Mesenchymal stem cell (in vitro differentiated cells and primary cell): ENCODE measurements around the gene FGFBP3.

ENCODE experiments used
- DNase-seq: peaks from one replicate; pipeline ENCODE4 v3.0.0-alpha.2; 2013
- H2AFZ ChIP-seq: one replicate; pipeline ENCODE4 v1.6.1; 2013; ENCODE audit warnings: low read depth, mild to moderate bottlenecking, control low read depth, inconsistent platforms, low read length, moderate library complexity
- H2AK5ac ChIP-seq: 2 replicates; pipeline ENCODE4 v1.6.1; 2013; ENCODE audit warnings: low read length, moderate library complexity, mild to moderate bottlenecking, inconsistent platforms; ENCODE audit not compliant: severe bottlenecking
- H2BK120ac ChIP-seq: one replicate; pipeline ENCODE4 v1.6.1; 2013; ENCODE audit warnings: low read depth, mild to moderate bottlenecking, inconsistent platforms, low read length, moderate library complexity
- H2BK12ac ChIP-seq, 2 experiments: one replicate each; pipeline ENCODE4 v1.6.1; 2013; ENCODE audit warnings: inconsistent platforms in 2 of 2, low read length in 2 of 2, mild to moderate bottlenecking in 2 of 2, moderate library complexity in 2 of 2, control low read depth in 1 of 2
- H2BK15ac ChIP-seq: one replicate; pipeline ENCODE4 v1.6.1; 2013; ENCODE audit warnings: mild to moderate bottlenecking, low read depth, inconsistent platforms; ENCODE audit not compliant: poor library complexity, severe bottlenecking
- H2BK5ac ChIP-seq: 2 replicates; pipeline ENCODE4 v1.6.1; 2013; ENCODE audit warnings: low read depth, mild to moderate bottlenecking, low read length, control low read depth, inconsistent platforms; ENCODE audit not compliant: poor library complexity, severe bottlenecking
- H3K14ac ChIP-seq, 2 experiments: one replicate each; pipeline ENCODE4 v1.6.1; 2013; ENCODE audit warnings: inconsistent platforms in 2 of 2, low read length in 2 of 2, control low read depth in 1 of 2, mild to moderate bottlenecking in 1 of 2, moderate library complexity in 1 of 2
- H3K18ac ChIP-seq, 2 experiments: one replicate each; pipeline ENCODE4 v1.6.1; 2013; ENCODE audit warnings: inconsistent platforms in 2 of 2, low read length in 2 of 2, control low read depth in 1 of 2, low read depth in 1 of 2, mild to moderate bottlenecking in 1 of 2
- H3K23ac ChIP-seq, 2 experiments: one replicate each; pipeline ENCODE4 v1.6.1; 2013; ENCODE audit warnings: inconsistent platforms in 2 of 2, low read length in 2 of 2, mild to moderate bottlenecking in 2 of 2, moderate library complexity in 2 of 2, control low read depth in 1 of 2
- H3K27ac ChIP-seq: 2 replicates; pipeline ENCODE4 v1.5.1; 2013; ENCODE audit warnings: mild to moderate bottlenecking, moderate library complexity, low read length, control low read depth, inconsistent platforms; ENCODE audit not compliant: poor library complexity, severe bottlenecking
- H3K27me3 ChIP-seq, 2 experiments: 2 replicates each; pipeline versions ENCODE4 v1.6.1 to v1.7.0; 2013; ENCODE audit warnings: low read length in 2 of 2, mild to moderate bottlenecking in 2 of 2, moderate library complexity in 2 of 2, control low read depth in 1 of 2, inconsistent platforms in 1 of 2; ENCODE audit not compliant: control insufficient read depth in 1 of 2, insufficient read depth in 1 of 2
- H3K36me3 ChIP-seq, 2 experiments: 2 replicates each; pipeline versions ENCODE4 v1.6.1 to v1.7.0; 2013; ENCODE audit warnings: low read length in 2 of 2, control low read depth in 1 of 2, inconsistent platforms in 1 of 2, low read depth in 1 of 2, mild to moderate bottlenecking in 1 of 2; ENCODE audit not compliant: insufficient read depth in 2 of 2, control insufficient read depth in 1 of 2
- H3K4ac ChIP-seq, 2 experiments: one replicate each; pipeline ENCODE4 v1.6.1; 2013; ENCODE audit warnings: inconsistent platforms in 2 of 2, low read length in 2 of 2, mild to moderate bottlenecking in 2 of 2, moderate library complexity in 2 of 2, control low read depth in 1 of 2, low read depth in 1 of 2
- H3K4me1 ChIP-seq: 2 replicates; pipeline ENCODE4 v1.6.1; 2013; ENCODE audit warnings: low read depth, low read length, control low read depth; ENCODE audit not compliant: control insufficient read depth, insufficient read depth
- H3K4me2 ChIP-seq: 2 replicates; pipeline ENCODE4 v1.6.1; 2013; ENCODE audit warnings: low read length, mild to moderate bottlenecking, inconsistent platforms; ENCODE audit not compliant: poor library complexity, severe bottlenecking
- H3K4me3 ChIP-seq, 2 experiments: 2 replicates each; pipeline versions ENCODE4 v1.5.1 to v1.7.0; 2013; ENCODE audit warnings: low read length in 2 of 2, mild to moderate bottlenecking in 2 of 2, control low read depth in 1 of 2, low read depth in 1 of 2; ENCODE audit not compliant: insufficient read depth in 1 of 2
- H3K79me1 ChIP-seq: replicated peaks from 2 replicates; pipeline ENCODE4 v1.6.1; 2013; ENCODE audit warnings: mild to moderate bottlenecking, control low read depth, low read length, inconsistent platforms; ENCODE audit not compliant: poor library complexity, severe bottlenecking
- H3K9ac ChIP-seq: 2 replicates; pipeline ENCODE4 v1.7.0; 2013; ENCODE audit warnings: mild to moderate bottlenecking, low read length, moderate library complexity
- H3K9me3 ChIP-seq: 2 replicates; pipeline ENCODE4 v1.7.0; 2013; ENCODE audit warnings: mild to moderate bottlenecking, low read length; ENCODE audit not compliant: control insufficient read depth
- H4K8ac ChIP-seq: one replicate; pipeline ENCODE4 v1.6.1; 2013; ENCODE audit warnings: inconsistent platforms, mild to moderate bottlenecking, low read length, moderate library complexity
- H4K91ac ChIP-seq: one replicate; pipeline ENCODE4 v1.6.1; 2013; ENCODE audit warnings: mild to moderate bottlenecking, low read length, inconsistent platforms
- WGBS: methylation state at CpG from one replicate; pipeline ENCODE4 v1.1.7; 2013; ENCODE audit warnings: mixed read lengths; 5-methylcytosine and 5-hydroxymethylcytosine counted together

The FGFBP3 gene

GRCh38 chr10:91908337-91909116 is 759 bp downstream of the FGFBP3 start:
- Histone ChIP-seq H2BK15ac (peak overlapping the region; percentile 69), H3K27ac (no peak overlapping the region), H3K9me3 (no peaks in the 10 kb centered on the region)

GRCh38 chr10:91907914-91908336 is 1.4 kb downstream of the FGFBP3 start:
- H2BK120ac ChIP-seq: peak overlapping the region; percentile 34
- peak overlapping the region; percentile 69 for H2BK15ac ChIP-seq
- H2BK12ac ChIP-seq: peak overlapping the region in 1 of 2 experiments; percentile 71
- peak overlapping the region; percentile 89 to 93 for H3K18ac ChIP-seq
- H2AK5ac ChIP-seq: no peak overlapping the region
- H3K9ac ChIP-seq: peak overlapping the region; percentile 59
- H3K23ac ChIP-seq: peak overlapping the region in 1 of 2 experiments; percentile 89
- 4% methylated on average over 18 of the region's 18 CpGs for WGBS
- peak overlapping the region; percentile 73 to 97 for H3K4ac ChIP-seq
- H3K9me3 ChIP-seq: no peaks in the 10 kb centered on the region
- no peak overlapping the region for H2BK5ac ChIP-seq
- peaks cover 7% of the 10 kb centered on the region for H3K79me1 ChIP-seq
- H3K14ac ChIP-seq: peak overlapping the region; percentile 4 to 95
- peak overlapping the region; percentile 94 for H2AFZ ChIP-seq
- no peaks in the 10 kb centered on the region for H3K36me3 ChIP-seq
- no peak overlapping the region for H3K27ac ChIP-seq
- peak overlapping the region; percentile 82 for H4K8ac ChIP-seq
- H3K4me1 ChIP-seq: peaks cover 10% of the 10 kb centered on the region
- peak overlapping the region; percentile 81 to 86 for H3K4me3 ChIP-seq
- H3K4me2 ChIP-seq: peak overlapping the region; percentile 98
- no peaks in the 10 kb centered on the region for H3K27me3 ChIP-seq
- peak overlapping the region; percentile 50 for H4K91ac ChIP-seq
- DNase-seq: peak; percentile 52

More at GRCh38 chr10:91908337-91909116, 759 bp downstream of the FGFBP3 start:
- Histone ChIP-seq H3K4me1 (peaks cover 10% of the 10 kb centered on the region), H2AK5ac (no peak overlapping the region), H2BK120ac (peak overlapping the region; percentile 73), H3K4me2 (peak overlapping the region; percentile 98), H2BK5ac (no peak overlapping the region), H3K18ac (peak overlapping the region; percentile 89 to 93), H3K4ac (peak overlapping the region; percentile 73 to 97), H3K9ac (peak overlapping the region; percentile 59), H3K79me1 (peaks cover 7% of the 10 kb centered on the region), H3K4me3 (peak overlapping the region; percentile 81 to 86), H3K36me3 (no peaks in the 10 kb centered on the region), H4K8ac (peak overlapping the region; percentile 82), H2BK12ac (peak overlapping the region in 1 of 2 experiments; percentile 71), H2AFZ (peak overlapping the region; percentile 94), H3K27me3 (no peaks in the 10 kb centered on the region), H4K91ac (peak overlapping the region; percentile 50), H3K23ac (peak overlapping the region in 1 of 2 experiments; percentile 89), H3K14ac (peak overlapping the region; percentile 4 to 95)
- WGBS: under 1% methylated on average over 69 of the region's 93 CpGs
- DNase-seq: peak; percentile 85

DNA sequence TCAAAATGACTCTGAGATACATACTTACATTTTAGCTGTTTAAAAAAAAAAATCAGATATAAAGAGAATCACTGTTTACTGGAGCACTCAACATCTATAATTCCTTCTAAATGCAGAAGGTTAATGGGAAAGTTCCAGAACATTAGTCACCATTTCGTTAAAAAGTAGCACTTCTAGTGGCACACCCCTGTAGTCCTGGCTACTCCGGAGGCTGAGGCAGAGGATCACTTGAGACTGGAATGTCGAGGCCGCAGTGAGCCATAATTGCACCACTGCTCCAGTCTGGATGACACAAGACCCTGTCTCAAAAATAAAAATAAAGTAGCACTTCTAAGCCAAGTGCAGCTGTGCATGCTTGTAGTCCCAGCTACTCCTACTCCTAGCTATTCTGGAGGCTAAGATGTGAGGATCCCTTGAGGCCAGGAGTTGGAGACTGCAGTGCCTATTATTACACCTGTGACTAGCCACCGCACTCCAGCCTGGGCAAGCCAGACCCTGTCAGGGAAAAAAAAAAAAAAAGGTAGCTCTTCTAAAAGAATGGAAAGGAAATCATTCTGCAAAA is 2.2 kb downstream of the FGFBP3 start:
- WGBS: 61% methylated on average over 5 of the region's 5 CpGs
- Histone ChIP-seq H2BK15ac (no peak overlapping the region), H3K27me3 (no peaks in the 10 kb centered on the region), H3K36me3 (no peaks in the 10 kb centered on the region), H3K9me3 (no peaks in the 10 kb centered on the region), H2AFZ (no peak overlapping the region), H3K14ac (no peak overlapping the region), H2AK5ac (no peak overlapping the region), H4K8ac (no peak overlapping the region), H4K91ac (no peak overlapping the region), H3K9ac (peak overlapping the region; percentile 59), H2BK120ac (no peak overlapping the region), H3K4me2 (peak overlapping the region; percentile 98), H3K23ac (no peak overlapping the region), H3K4me1 (peaks cover 10% of the 10 kb centered on the region), H3K18ac (no peak overlapping the region), H3K27ac (no peak overlapping the region), H3K4ac (peak overlapping the region in 1 of 2 experiments; percentile 7), H3K4me3 (peak overlapping the region in 1 of 2 experiments; percentile 81), H2BK12ac (no peak overlapping the region), H2BK5ac (no peak overlapping the region), H3K79me1 (peaks cover 7% of the 10 kb centered on the region)
- DNase-seq: peak; percentile 87
